Measurements from ENCODE around the gene NEURL1B.

- no peak for TF ChIP-seq CTCF (conservative IDR thresholded peaks at IDR 0.05)
- TF ChIP-seq ZFX (IDR thresholded peaks at IDR 0.05) = no peak
Measured at GRCh38 chr5:172645271-172646055, 4.4 kb downstream of the NEURL1B start.
